PFSK-1 (cell line): Measurements from ENCODE around the gene NUP62.

Experiments used
- FOXP2 ChIP-seq: optimal IDR thresholded peaks from 2 replicates; pipeline ENCODE3; 2011; ENCODE audit warnings: borderline replicate concordance, control low read depth, inconsistent platforms; ENCODE audit not compliant: insufficient read depth; ENCODE audit errors: extremely low read length, extremely low read depth
- POLR2AphosphoS5 ChIP-seq: IDR thresholded peaks from 2 replicates; pipeline ENCODE4 v1.6.1; 2012; ENCODE audit warnings: low read depth, mild to moderate bottlenecking, control low read depth, low read length, moderate library complexity
- SIN3A ChIP-seq: IDR thresholded peaks from 2 replicates; pipeline ENCODE4 v1.6.1; 2012; ENCODE audit warnings: mild to moderate bottlenecking, low read length, moderate library complexity, borderline replicate concordance; ENCODE audit not compliant: insufficient read depth
- TAF1 ChIP-seq: IDR thresholded peaks from 2 replicates; pipeline ENCODE4 v1.6.1; 2012; ENCODE audit warnings: low read length, control low read depth, borderline replicate concordance; ENCODE audit not compliant: insufficient read depth
- TF ChIP-seq, protein P1 (sequence below), 2 experiments: IDR thresholded peaks; 2 replicates each; pipeline versions ENCODE4 v1.6.1 to v1.8.0; 2011 to 2012; ENCODE audit warnings: low read depth in 2 of 2, low read length in 2 of 2, control low read depth in 1 of 2, inconsistent platforms in 1 of 2, mild to moderate bottlenecking in 1 of 2, moderate library complexity in 1 of 2; ENCODE audit not compliant: insufficient read depth in 1 of 2

Gene NUP62

DNA sequence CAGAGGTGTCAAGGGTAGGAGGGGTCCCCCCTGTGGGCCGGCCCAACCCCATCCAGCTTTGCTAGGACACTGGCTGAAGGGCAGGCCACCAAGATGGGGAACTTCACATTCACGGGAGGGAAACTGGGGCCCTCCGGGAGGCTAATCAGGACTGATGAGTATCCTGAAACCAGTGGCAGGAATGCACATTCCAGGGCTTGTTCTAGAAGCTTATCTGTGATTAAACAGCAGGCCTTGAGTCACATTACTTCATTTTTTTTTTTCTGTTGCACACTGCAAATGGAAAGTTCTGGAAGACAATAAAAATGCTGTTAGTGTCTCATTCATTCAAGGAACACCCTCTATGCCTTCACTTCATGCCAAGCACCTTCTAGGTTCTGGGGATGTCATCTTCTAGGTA is 47.2 kb upstream of the NUP62 start:
- TF ChIP-seq, protein P1, sequence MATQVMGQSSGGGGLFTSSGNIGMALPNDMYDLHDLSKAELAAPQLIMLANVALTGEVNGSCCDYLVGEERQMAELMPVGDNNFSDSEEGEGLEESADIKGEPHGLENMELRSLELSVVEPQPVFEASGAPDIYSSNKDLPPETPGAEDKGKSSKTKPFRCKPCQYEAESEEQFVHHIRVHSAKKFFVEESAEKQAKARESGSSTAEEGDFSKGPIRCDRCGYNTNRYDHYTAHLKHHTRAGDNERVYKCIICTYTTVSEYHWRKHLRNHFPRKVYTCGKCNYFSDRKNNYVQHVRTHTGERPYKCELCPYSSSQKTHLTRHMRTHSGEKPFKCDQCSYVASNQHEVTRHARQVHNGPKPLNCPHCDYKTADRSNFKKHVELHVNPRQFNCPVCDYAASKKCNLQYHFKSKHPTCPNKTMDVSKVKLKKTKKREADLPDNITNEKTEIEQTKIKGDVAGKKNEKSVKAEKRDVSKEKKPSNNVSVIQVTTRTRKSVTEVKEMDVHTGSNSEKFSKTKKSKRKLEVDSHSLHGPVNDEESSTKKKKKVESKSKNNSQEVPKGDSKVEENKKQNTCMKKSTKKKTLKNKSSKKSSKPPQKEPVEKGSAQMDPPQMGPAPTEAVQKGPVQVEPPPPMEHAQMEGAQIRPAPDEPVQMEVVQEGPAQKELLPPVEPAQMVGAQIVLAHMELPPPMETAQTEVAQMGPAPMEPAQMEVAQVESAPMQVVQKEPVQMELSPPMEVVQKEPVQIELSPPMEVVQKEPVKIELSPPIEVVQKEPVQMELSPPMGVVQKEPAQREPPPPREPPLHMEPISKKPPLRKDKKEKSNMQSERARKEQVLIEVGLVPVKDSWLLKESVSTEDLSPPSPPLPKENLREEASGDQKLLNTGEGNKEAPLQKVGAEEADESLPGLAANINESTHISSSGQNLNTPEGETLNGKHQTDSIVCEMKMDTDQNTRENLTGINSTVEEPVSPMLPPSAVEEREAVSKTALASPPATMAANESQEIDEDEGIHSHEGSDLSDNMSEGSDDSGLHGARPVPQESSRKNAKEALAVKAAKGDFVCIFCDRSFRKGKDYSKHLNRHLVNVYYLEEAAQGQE (IDR thresholded peaks at IDR 0.05; ENCODE audit: insufficient read depth in 1 of 2, low read depth in 2 of 2, low read length in 2 of 2): no peak
- no peak for TF ChIP-seq FOXP2
- no peak for TF ChIP-seq TAF1
- no peak for TF ChIP-seq SIN3A
- no peak for TF ChIP-seq POLR2AphosphoS5

DNA sequence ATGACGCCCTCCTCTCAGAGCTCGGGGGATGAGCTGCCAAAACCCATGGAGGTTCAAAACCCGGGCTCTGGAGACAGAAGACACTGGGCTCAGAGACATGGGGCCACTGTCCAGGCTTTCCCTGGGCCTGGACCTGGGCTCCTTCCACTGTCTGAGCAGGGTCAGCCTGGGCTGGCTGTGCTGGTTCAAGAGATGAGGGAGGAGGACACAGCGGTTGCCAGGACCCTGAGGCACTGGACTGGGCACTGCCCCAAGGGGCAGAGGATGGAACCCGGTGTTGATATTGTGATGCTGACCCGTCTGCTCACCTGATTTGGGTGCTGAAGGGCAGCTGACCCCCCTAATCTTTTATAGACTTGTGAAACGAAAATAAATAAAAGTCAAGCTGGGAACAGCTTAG is 45.7 kb upstream of the NUP62 start:
- TF ChIP-seq, protein P1 (IDR thresholded peaks at IDR 0.05; ENCODE audit: insufficient read depth in 1 of 2, low read depth in 2 of 2, low read length in 2 of 2): no peak
- TF ChIP-seq SIN3A: no peak
- no peak for TF ChIP-seq POLR2AphosphoS5
- TF ChIP-seq FOXP2: no peak
- no peak for TF ChIP-seq TAF1

DNA sequence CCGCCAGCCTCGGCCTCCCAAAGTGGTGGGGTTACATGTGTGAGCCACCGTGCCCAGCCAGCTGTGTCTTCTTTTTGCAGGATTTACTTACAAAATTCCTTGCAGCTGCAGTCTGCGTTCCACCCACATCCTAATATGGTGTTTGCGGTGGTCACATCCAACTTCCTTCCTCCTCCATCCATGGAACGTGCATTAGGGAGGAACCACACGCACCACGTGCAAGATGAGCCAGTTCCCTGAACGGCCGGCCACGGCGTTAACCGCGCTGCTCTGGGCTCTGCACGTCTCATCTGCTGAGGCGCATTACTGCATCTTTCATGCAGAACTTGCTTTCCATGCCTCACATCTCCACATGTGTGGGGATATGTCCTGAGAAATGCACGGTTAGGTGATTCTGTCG is 44.7 kb upstream of the NUP62 start:
- TF ChIP-seq SIN3A (no peak), POLR2AphosphoS5 (no peak), FOXP2 (no peak), TAF1 (no peak)
- TF ChIP-seq, protein P1 (IDR thresholded peaks at IDR 0.05; ENCODE audit: insufficient read depth in 1 of 2, low read depth in 2 of 2, low read length in 2 of 2): no peak

DNA sequence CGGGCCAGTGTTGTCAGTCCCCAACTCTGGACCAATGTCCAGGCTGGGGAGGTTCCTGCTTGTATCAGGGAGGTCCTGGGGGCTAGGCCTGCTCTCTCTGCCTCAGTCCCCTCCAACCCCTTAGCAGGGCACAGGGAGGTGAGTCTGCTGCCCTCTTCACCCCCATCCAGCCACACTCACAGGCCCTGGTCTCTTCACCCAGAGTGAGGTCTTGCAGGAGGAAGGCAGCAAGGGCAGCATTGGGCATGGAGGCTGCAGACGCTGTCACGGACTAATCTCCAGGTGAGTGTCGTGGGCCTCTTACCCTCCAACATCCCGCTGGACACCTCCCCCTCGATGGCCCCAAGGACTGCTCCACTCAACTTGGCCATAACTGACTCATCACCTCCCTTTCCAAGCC is 43.5 kb upstream of the NUP62 start:
- no peak for TF ChIP-seq FOXP2
- no peak for TF ChIP-seq SIN3A
- TF ChIP-seq, protein P1 (IDR thresholded peaks at IDR 0.05; ENCODE audit: insufficient read depth in 1 of 2, low read depth in 2 of 2, low read length in 2 of 2): no peak

DNA sequence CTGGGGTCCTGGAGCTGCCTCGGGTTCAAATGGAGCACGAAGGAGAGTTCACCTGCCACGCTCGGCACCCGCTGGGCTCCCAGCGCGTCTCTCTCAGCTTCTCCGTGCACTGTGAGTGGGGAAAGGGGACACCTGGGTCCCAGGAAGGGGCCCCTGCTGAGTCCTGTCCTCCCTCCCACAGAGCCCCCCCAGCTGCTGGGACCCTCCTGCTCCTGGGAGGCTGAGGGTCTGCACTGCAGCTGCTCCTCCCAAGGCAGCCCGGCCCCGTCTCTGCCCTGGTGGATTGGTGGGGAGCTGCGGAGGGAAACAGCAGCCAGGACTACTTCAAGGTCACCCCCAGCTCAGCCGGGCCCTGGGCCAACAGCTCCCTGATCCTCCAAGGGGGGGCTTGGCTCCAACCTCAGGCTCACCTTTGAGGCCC is 42.7 kb upstream of the NUP62 start:
- TF ChIP-seq SIN3A (no peak), TAF1 (no peak)
- TF ChIP-seq, protein P1 (IDR thresholded peaks at IDR 0.05; ENCODE audit: insufficient read depth in 1 of 2, low read depth in 2 of 2, low read length in 2 of 2): no peak
